Measurements from ENCODE around the gene ADAMTS9. TPM values are rescaled to one million over a fixed set of nuclear protein-coding genes. Genes with fewer than 3 reads are reported as not detected.

ADAMTS9 gene
- total RNA-seq, 2 donors from 2014 or later = 30.0 to 31.0 TPM

- no peaks in the 10 kb centered on the region for H3K27me3 ChIP-seq (replicated peaks; ENCODE audit: insufficient read depth)
- no peaks in the 10 kb centered on the region for H3K4me1 ChIP-seq (replicated peaks)
- intact Hi-C loops (cut with DNase I) = no loop called here
- H3K27ac ChIP-seq = no peak overlapping the region
- H3K4me3 ChIP-seq = no peak overlapping the region
- no peaks in the 10 kb centered on the region for H3K36me3 ChIP-seq
- TF ChIP-seq POLR2AphosphoS5 (IDR thresholded peaks at IDR 0.05) (no peak), CTCF (IDR thresholded peaks at IDR 0.05) (no peak)
- H3K9me3 ChIP-seq = no peaks in the 10 kb centered on the region
- WGBS = 92% methylated on average over 4 of the region's 4 CpGs
- no peak for DNase-seq (ENCODE audit: low spot score)
Measured at GRCh38 chr3:64541803-64542202, 146.0 kb downstream of the ADAMTS9 start.

GRCh38 chr3:64539451-64540196 lies 148.2 kb downstream of the ADAMTS9 start:
- no peak for DNase-seq (ENCODE audit: low spot score)
- 34% methylated on average over 10 of the region's 10 CpGs for WGBS
- Histone ChIP-seq H3K9me3 (no peaks in the 10 kb centered on the region), H3K4me3 (no peak overlapping the region), H3K27me3 (replicated peaks; ENCODE audit: insufficient read depth) (no peaks in the 10 kb centered on the region), H3K36me3 (no peaks in the 10 kb centered on the region), H3K27ac (peak overlapping the region; percentile 5 to 8), H3K4me1 (replicated peaks) (no peaks in the 10 kb centered on the region)
- TF ChIP-seq CTCF (IDR thresholded peaks at IDR 0.05) = no peak
- TF ChIP-seq POLR2A (IDR thresholded peaks at IDR 0.05) = no peak
- no peak for TF ChIP-seq POLR2AphosphoS5 (IDR thresholded peaks at IDR 0.05)
- intact Hi-C loops (cut with DNase I) = loop anchor here (10.0 kb wide), 3 partner anchors 415 to 635 kb away; no protein-coding TSS in a partner anchor

- intact Hi-C loops (cut with DNase I) = loop anchor here (10.0 kb wide), 3 partner anchors 419 to 639 kb away; no protein-coding TSS in a partner anchor
- Histone ChIP-seq H3K27me3 (replicated peaks; ENCODE audit: insufficient read depth) (no peaks in the 10 kb centered on the region), H3K4me1 (replicated peaks) (no peaks in the 10 kb centered on the region), H3K4me3 (no peak overlapping the region), H3K27ac (no peak overlapping the region), H3K36me3 (no peaks in the 10 kb centered on the region), H3K9me3 (no peaks in the 10 kb centered on the region)
- DNase-seq (ENCODE audit: low spot score) = no peak
- TF ChIP-seq POLR2AphosphoS5 (IDR thresholded peaks at IDR 0.05) (no peak), CTCF (IDR thresholded peaks at IDR 0.05) (no peak), POLR2A (IDR thresholded peaks at IDR 0.05) (no peak)
- 94% methylated on average over 2 of the region's 2 CpGs for WGBS
Measured at GRCh38 chr3:64536166-64536565, 151.6 kb downstream of the ADAMTS9 start.

- Histone ChIP-seq H3K4me3 (no peak overlapping the region), H3K4me1 (replicated peaks) (no peaks in the 10 kb centered on the region), H3K27me3 (replicated peaks; ENCODE audit: insufficient read depth) (no peaks in the 10 kb centered on the region), H3K36me3 (no peaks in the 10 kb centered on the region), H3K9me3 (no peaks in the 10 kb centered on the region), H3K27ac (peak overlapping the region; percentile 32 to 44)
- WGBS = 15% methylated on average over 14 of the region's 14 CpGs
- intact Hi-C loops (cut with DNase I) = loop anchor here (2.0 to 10.0 kb wide), 7 partner anchors 153 to 1199 kb away; partner anchors contain the start of gene ADAMTS9
- DNase-seq (ENCODE audit: low spot score) = peak; percentile 91
- peak; percentile 67 to 93 (median 86) for TF ChIP-seq CTCF (IDR thresholded peaks at IDR 0.05)
- no peak for TF ChIP-seq POLR2A (IDR thresholded peaks at IDR 0.05)
- peak; percentile 88 for TF ChIP-seq POLR2AphosphoS5 (IDR thresholded peaks at IDR 0.05)
Measured at GRCh38 chr3:64533617-64534317, 154.0 kb downstream of the ADAMTS9 start.

All from prostate gland (tissue), 2 donors.